Fibroblast of lung (primary cell): ENCODE measurements around the gene NAPB.

ENCODE experiments used
- EZH2 ChIP-seq: IDR thresholded peaks from 2 replicates; pipeline ENCODE4 v1.5.1; 2012; ENCODE audit warnings: low read length, control low read depth, mild to moderate bottlenecking; ENCODE audit errors: missing control alignments
- TF ChIP-seq, protein P1 (sequence below), 2 donors: IDR thresholded peaks in 1 of 2; conservative IDR thresholded peaks in 1 of 2; 1 replicate in 1 of 2; 2 replicates in 1 of 2; pipeline ENCODE4 v1.5.1; 2011 to 2012; ENCODE audit warnings: low read length in 2 of 2, control low read depth in 1 of 2, inconsistent platforms in 1 of 2, low read depth in 1 of 2, mild to moderate bottlenecking in 1 of 2

DNA sequence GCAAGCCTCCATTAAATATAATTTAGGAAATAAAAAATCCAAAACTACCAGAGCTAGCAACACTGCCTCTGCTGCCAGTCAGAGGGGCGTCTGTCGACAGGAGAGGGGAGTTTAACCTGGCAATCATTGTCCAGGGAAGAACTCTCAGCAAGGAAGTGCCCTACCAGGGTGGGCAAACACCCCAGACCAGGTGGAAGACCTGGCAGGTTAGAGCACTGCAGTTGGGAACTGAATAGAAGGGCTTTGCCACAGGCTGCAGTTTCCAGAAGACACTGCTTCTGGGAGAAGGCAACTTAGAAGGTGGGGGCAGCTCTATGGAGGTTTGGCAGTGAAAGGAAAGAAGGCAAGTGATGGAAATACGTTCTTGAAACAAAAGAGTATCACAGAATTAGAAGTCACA lies 11.5 kb downstream of the NAPB start:
- no peak for TF ChIP-seq EZH2
- TF ChIP-seq, protein P1, sequence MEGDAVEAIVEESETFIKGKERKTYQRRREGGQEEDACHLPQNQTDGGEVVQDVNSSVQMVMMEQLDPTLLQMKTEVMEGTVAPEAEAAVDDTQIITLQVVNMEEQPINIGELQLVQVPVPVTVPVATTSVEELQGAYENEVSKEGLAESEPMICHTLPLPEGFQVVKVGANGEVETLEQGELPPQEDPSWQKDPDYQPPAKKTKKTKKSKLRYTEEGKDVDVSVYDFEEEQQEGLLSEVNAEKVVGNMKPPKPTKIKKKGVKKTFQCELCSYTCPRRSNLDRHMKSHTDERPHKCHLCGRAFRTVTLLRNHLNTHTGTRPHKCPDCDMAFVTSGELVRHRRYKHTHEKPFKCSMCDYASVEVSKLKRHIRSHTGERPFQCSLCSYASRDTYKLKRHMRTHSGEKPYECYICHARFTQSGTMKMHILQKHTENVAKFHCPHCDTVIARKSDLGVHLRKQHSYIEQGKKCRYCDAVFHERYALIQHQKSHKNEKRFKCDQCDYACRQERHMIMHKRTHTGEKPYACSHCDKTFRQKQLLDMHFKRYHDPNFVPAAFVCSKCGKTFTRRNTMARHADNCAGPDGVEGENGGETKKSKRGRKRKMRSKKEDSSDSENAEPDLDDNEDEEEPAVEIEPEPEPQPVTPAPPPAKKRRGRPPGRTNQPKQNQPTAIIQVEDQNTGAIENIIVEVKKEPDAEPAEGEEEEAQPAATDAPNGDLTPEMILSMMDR (conservative IDR thresholded peaks at IDR 0.05 in 1 of 2, IDR thresholded peaks at IDR 0.05 in 1 of 2; ENCODE audit: low read depth in 1 of 2, low read length in 2 of 2) = no peak
